ENCODE results near the gene LPAR6. TPM values are rescaled to one million over a fixed set of nuclear protein-coding genes. Genes with fewer than 3 reads are reported as not detected.

LPAR6 gene
- total RNA-seq, 1 donor, result 11.9 TPM

- H3K79me2 ChIP-seq (ENCODE audit: insufficient read depth, low read length), result peaks cover under 1% of the 10 kb centered on the region
- H4K20me1 ChIP-seq (ENCODE audit: insufficient read depth, low read length), result no peaks in the 10 kb centered on the region
- TF ChIP-seq CTCF (IDR thresholded peaks at IDR 0.05; ENCODE audit: extremely low read depth, low read depth, low read length), result no peak
- peaks cover 51% of the 10 kb centered on the region for H3K4me1 ChIP-seq (ENCODE audit: insufficient read depth, low read length)
- H3K27me3 ChIP-seq (ENCODE audit: insufficient read depth, low read length), result no peaks in the 10 kb centered on the region
- H3K4me2 ChIP-seq (ENCODE audit: insufficient read depth, low read length), result no peak overlapping the region
- no peak overlapping the region for H3K4me3 ChIP-seq (ENCODE audit: insufficient read depth, low read length)
- no peak overlapping the region for H3K27ac ChIP-seq (ENCODE audit: low read depth, low read length)
- no peak for DNase-seq (ENCODE audit: insufficient read length, low spot score, missing footprints)
- H3K9me3 ChIP-seq (ENCODE audit: low read depth, low read length), result no peaks in the 10 kb centered on the region
- H3K36me3 ChIP-seq (ENCODE audit: insufficient read depth, low read length), result peaks cover 5% of the 10 kb centered on the region
- H2AFZ ChIP-seq (ENCODE audit: low read length), result no peak overlapping the region
Observed at GRCh38 chr13:48398450-48399095, 14.3 kb downstream of the LPAR6 start.

GRCh38 chr13:48397744-48398143 lies 15.2 kb downstream of the LPAR6 start:
- Histone ChIP-seq H3K4me2 (ENCODE audit: insufficient read depth, low read length) (no peak overlapping the region), H3K4me1 (ENCODE audit: insufficient read depth, low read length) (peaks cover 49% of the 10 kb centered on the region), H4K20me1 (ENCODE audit: insufficient read depth, low read length) (no peaks in the 10 kb centered on the region), H3K27ac (ENCODE audit: low read depth, low read length) (no peak overlapping the region), H3K27me3 (ENCODE audit: insufficient read depth, low read length) (no peaks in the 10 kb centered on the region), H2AFZ (ENCODE audit: low read length) (no peak overlapping the region), H3K36me3 (ENCODE audit: insufficient read depth, low read length) (peaks cover 5% of the 10 kb centered on the region), H3K4me3 (ENCODE audit: insufficient read depth, low read length) (no peak overlapping the region), H3K79me2 (ENCODE audit: insufficient read depth, low read length) (no peaks in the 10 kb centered on the region), H3K9me3 (ENCODE audit: low read depth, low read length) (no peaks in the 10 kb centered on the region)
- no peak for TF ChIP-seq CTCF (IDR thresholded peaks at IDR 0.05; ENCODE audit: extremely low read depth, low read depth, low read length)
- no peak for DNase-seq (ENCODE audit: insufficient read length, low spot score, missing footprints)

GRCh38 chr13:48393698-48394085 lies 19.2 kb downstream of the LPAR6 start:
- Histone ChIP-seq H3K36me3 (ENCODE audit: insufficient read depth, low read length) (peaks cover 5% of the 10 kb centered on the region), H3K4me2 (ENCODE audit: insufficient read depth, low read length) (no peak overlapping the region), H3K79me2 (ENCODE audit: insufficient read depth, low read length) (no peaks in the 10 kb centered on the region), H3K4me1 (ENCODE audit: insufficient read depth, low read length) (peaks cover 11% of the 10 kb centered on the region), H3K27me3 (ENCODE audit: insufficient read depth, low read length) (no peaks in the 10 kb centered on the region), H3K27ac (ENCODE audit: low read depth, low read length) (no peak overlapping the region), H3K4me3 (ENCODE audit: insufficient read depth, low read length) (no peak overlapping the region), H3K9me3 (ENCODE audit: low read depth, low read length) (no peaks in the 10 kb centered on the region), H2AFZ (ENCODE audit: low read length) (no peak overlapping the region), H4K20me1 (ENCODE audit: insufficient read depth, low read length) (no peaks in the 10 kb centered on the region)
- DNase-seq (ENCODE audit: insufficient read length, low spot score, missing footprints), result no peak
- no peak for TF ChIP-seq CTCF (IDR thresholded peaks at IDR 0.05; ENCODE audit: extremely low read depth, low read depth, low read length)

- Histone ChIP-seq H2AFZ (ENCODE audit: low read length) (no peak overlapping the region), H4K20me1 (ENCODE audit: insufficient read depth, low read length) (no peaks in the 10 kb centered on the region), H3K4me3 (ENCODE audit: insufficient read depth, low read length) (no peak overlapping the region)
Observed at GRCh38 chr13:48393030-48393697, 19.7 kb downstream of the LPAR6 start.

More at GRCh38 chr13:48393030-48393697, 19.7 kb downstream of the LPAR6 start:
- no peaks in the 10 kb centered on the region for H3K27me3 ChIP-seq (ENCODE audit: insufficient read depth, low read length)
- peaks cover 5% of the 10 kb centered on the region for H3K36me3 ChIP-seq (ENCODE audit: insufficient read depth, low read length)
- no peak for TF ChIP-seq CTCF (IDR thresholded peaks at IDR 0.05; ENCODE audit: extremely low read depth, low read depth, low read length)
- no peak overlapping the region for H3K4me2 ChIP-seq (ENCODE audit: insufficient read depth, low read length)
- DNase-seq (ENCODE audit: insufficient read length, low spot score, missing footprints), result no peak
- H3K9me3 ChIP-seq (ENCODE audit: low read depth, low read length), result no peaks in the 10 kb centered on the region
- no peak overlapping the region for H3K27ac ChIP-seq (ENCODE audit: low read depth, low read length)
- H3K4me1 ChIP-seq (ENCODE audit: insufficient read depth, low read length), result peaks cover 7% of the 10 kb centered on the region
- no peaks in the 10 kb centered on the region for H3K79me2 ChIP-seq (ENCODE audit: insufficient read depth, low read length)
